Glomerular visceral epithelial cell (primary cell): ENCODE measurements around the gene RAPGEF3.

Experiments used
- DNase-seq: peaks from one replicate; pipeline ENCODE4 v3.0.0-alpha.2; 2016; ENCODE audit errors: extremely low spot score

Gene RAPGEF3

GRCh38 chr12:47722941-47723631 lies 35.6 kb downstream of the RAPGEF3 start:
- DNase-seq: no peak

GRCh38 chr12:47722136-47722834 lies 36.4 kb downstream of the RAPGEF3 start:
- DNase-seq: no peak

GRCh38 chr12:47721431-47721973 lies 37.2 kb downstream of the RAPGEF3 start:
- DNase-seq: no peak

- no peak for DNase-seq
These were observed 40.1 kb downstream of the RAPGEF3 start for GRCh38 chr12:47718531-47718930.

- peak; percentile 56 for DNase-seq
These were observed 41.1 kb downstream of the RAPGEF3 start for GRCh38 chr12:47717443-47718193.

GRCh38 chr12:47717046-47717442 lies 41.6 kb downstream of the RAPGEF3 start:
- no peak for DNase-seq

- DNase-seq: no peak
These were observed 42.7 kb downstream of the RAPGEF3 start for GRCh38 chr12:47715877-47716548.

- DNase-seq: peak; percentile 62
These were observed 43.2 kb downstream of the RAPGEF3 start for GRCh38 chr12:47715393-47715876.

- DNase-seq: no peak
These were observed 43.8 kb downstream of the RAPGEF3 start for GRCh38 chr12:47714826-47715386.

GRCh38 chr12:47712171-47712570 lies 46.5 kb downstream of the RAPGEF3 start:
- DNase-seq: no peak

- DNase-seq: no peak
These were observed 47.2 kb downstream of the RAPGEF3 start for GRCh38 chr12:47711448-47711847.

GRCh38 chr12:47710278-47710677 lies 48.4 kb downstream of the RAPGEF3 start:
- no peak for DNase-seq

- no peak for DNase-seq
These were observed 49.0 kb downstream of the RAPGEF3 start for GRCh38 chr12:47709671-47710070.

GRCh38 chr12:47709237-47709636 lies 49.4 kb downstream of the RAPGEF3 start:
- DNase-seq: no peak

- DNase-seq: no peak
These were observed 50.7 kb downstream of the RAPGEF3 start for GRCh38 chr12:47707905-47708543.

GRCh38 chr12:47707355-47707754 lies 51.3 kb downstream of the RAPGEF3 start:
- DNase-seq: no peak

- peak; percentile 92 for DNase-seq
These were observed 52.9 kb downstream of the RAPGEF3 start, which contains the start of gene RPAP3 for GRCh38 chr12:47705566-47706425. Gene RPAP3 (minus strand): TSS chr12:47706030. CDS start chr12:47702840, 3,190 bp downstream.

- no peak for DNase-seq
These were observed 53.5 kb downstream of the RAPGEF3 start for GRCh38 chr12:47705229-47705565.

- no peak for DNase-seq
These were observed 54.0 kb downstream of the RAPGEF3 start for GRCh38 chr12:47704719-47705118.

GRCh38 chr12:47700263-47700662 lies 58.4 kb downstream of the RAPGEF3 start:
- no peak for DNase-seq
